GM23338 (cell line): ENCODE measurements around the gene ASCL2. TPM values are rescaled to one million over a fixed set of nuclear protein-coding genes. Genes with fewer than 3 reads are reported as not detected.
"Not testable (repeated sequence)": the region's sequence is repeated elsewhere in the genome, so short reads cannot be mapped to it uniquely, and the experiment has no call there.

Experiments
- ATAC-seq: fragments of 200-7000 bp; cut with Tn5 transposase; 3 replicates; pipeline ENCODE4 v1.9.1; 2020
- DNase-seq: peaks from one replicate; pipeline ENCODE4 v3.0.0-alpha.2; 2015; ENCODE audit warnings: low spot score
- H2AFZ ChIP-seq: fragments of 200-600 bp; sonication (generic); 2 replicates; pipeline ENCODE4 v1.8.0; 2016; ENCODE audit warnings: antibody characterized with exemption, mild to moderate bottlenecking, moderate library complexity
- H3F3A ChIP-seq: fragments of 200-600 bp; sonication (generic); replicated peaks from 2 replicates; pipeline ENCODE4 v1.8.0; 2017; ENCODE audit warnings: antibody characterized with exemption, mixed run types, low read depth
- H3K27ac ChIP-seq: fragments of 200-600 bp; sonication (generic); 2 replicates; pipeline ENCODE4 v1.6.1; 2016; ENCODE audit warnings: low read depth
- H3K27me3 ChIP-seq: fragments of 200-600 bp; sonication (generic); 2 replicates; pipeline ENCODE4 v1.8.0; 2016; ENCODE audit warnings: mild to moderate bottlenecking, mixed run types, moderate library complexity; ENCODE audit not compliant: insufficient read depth
- H3K36me3 ChIP-seq: fragments of 200-600 bp; sonication (generic); 2 replicates; pipeline ENCODE4 v1.8.0; 2016; ENCODE audit warnings: mild to moderate bottlenecking; ENCODE audit not compliant: insufficient read depth
- H3K4me1 ChIP-seq: fragments of 200-600 bp; sonication (generic); 2 replicates; pipeline ENCODE4 v1.8.0; 2016; ENCODE audit warnings: mild to moderate bottlenecking, moderate library complexity; ENCODE audit not compliant: insufficient read depth
- H3K4me2 ChIP-seq: fragments of 200-600 bp; sonication (generic); 2 replicates; pipeline ENCODE4 v1.7.1; 2017; ENCODE audit warnings: mixed run types
- H3K4me3 ChIP-seq: fragments of 200-600 bp; sonication (generic); 2 replicates; pipeline ENCODE4 v1.6.1; 2016; ENCODE audit warnings: mixed run types
- H3K79me2 ChIP-seq: fragments of 200-600 bp; sonication (generic); replicated peaks from 2 replicates; pipeline ENCODE4 v1.8.0; 2017; ENCODE audit warnings: mild to moderate bottlenecking; ENCODE audit not compliant: insufficient read depth
- H3K9me2 ChIP-seq: fragments of 200-600 bp; sonication (generic); 2 replicates; pipeline ENCODE4 v1.8.0; 2017; ENCODE audit not compliant: insufficient read depth
- H4K20me1 ChIP-seq: fragments of 200-600 bp; sonication (generic); replicated peaks from 2 replicates; pipeline ENCODE4 v1.8.0; 2017; ENCODE audit warnings: mild to moderate bottlenecking; ENCODE audit not compliant: insufficient read depth
- H3K27ac Mint-ChIP-seq: 2 replicates; pipeline ENCODE4 v1.8.0; 2020; ENCODE audit warnings: inconsistent platforms, mild to moderate bottlenecking, moderate library complexity, mixed read lengths
- H3K27me3 Mint-ChIP-seq: 3 replicates; pipeline ENCODE4 v1.8.0; 2022; ENCODE audit warnings: low read depth, mild to moderate bottlenecking, moderate library complexity, mixed read lengths, inconsistent platforms; ENCODE audit not compliant: insufficient read depth, poor library complexity
- H3K36me3 Mint-ChIP-seq: 3 replicates; pipeline ENCODE4 v1.8.0; 2021; ENCODE audit warnings: low read depth, mild to moderate bottlenecking, inconsistent platforms, moderate library complexity, mixed read lengths
- H3K4me1 Mint-ChIP-seq: 3 replicates; pipeline ENCODE4 v1.8.0; 2020; ENCODE audit warnings: mild to moderate bottlenecking, inconsistent platforms, mixed read lengths
- H3K4me3 Mint-ChIP-seq: 3 replicates; pipeline ENCODE4 v1.8.0; 2021; ENCODE audit warnings: moderate library complexity, mild to moderate bottlenecking, inconsistent platforms, mixed read lengths
- H3K9me3 Mint-ChIP-seq: 3 replicates; pipeline ENCODE4 v1.8.0; 2020; ENCODE audit warnings: moderate library complexity, mild to moderate bottlenecking, inconsistent platforms, mixed read lengths
- CREB1 ChIP-seq: fragments of 250-450 bp; sonication (Bioruptor Pico); IDR thresholded peaks from 2 replicates; pipeline ENCODE4 v1.5.0; 2020; ENCODE audit warnings: low read depth, mild to moderate bottlenecking, moderate library complexity
- CTCF ChIP-seq, 2 experiments: fragments of 200-600 bp in 1 of 2; sonication (generic) in 1 of 2; conservative IDR thresholded peaks; 2 replicates each; pipeline versions ENCODE4 v1.5.1 to v1.6.1; 2016 to 2017; ENCODE audit warnings: antibody characterized with exemption in 2 of 2, low read depth in 2 of 2, mild to moderate bottlenecking in 2 of 2, moderate library complexity in 1 of 2
- ETS1 ChIP-seq: IDR thresholded peaks from 2 replicates; pipeline ENCODE4 v1.6.1; 2016; ENCODE audit warnings: antibody characterized with exemption
- JUNB ChIP-seq: IDR thresholded peaks from one replicate; pipeline ENCODE4 v1.6.1; 2016; ENCODE audit warnings: antibody characterized with exemption; ENCODE audit not compliant: unreplicated experiment
- NANOG ChIP-seq: IDR thresholded peaks from 2 replicates; pipeline ENCODE4 v1.6.1; 2016; ENCODE audit warnings: antibody characterized with exemption, borderline replicate concordance
- REST ChIP-seq: IDR thresholded peaks from one replicate; pipeline ENCODE4 v1.6.1; 2018; ENCODE audit warnings: antibody characterized with exemption; ENCODE audit not compliant: unreplicated experiment
- ZNF114 ChIP-seq: fragments of 250-450 bp; sonication (Bioruptor Pico); IDR thresholded peaks from 2 replicates; pipeline ENCODE4 v1.5.0; 2020; ENCODE audit warnings: mild to moderate bottlenecking, moderate library complexity
- ZNF331 ChIP-seq: fragments of 250-450 bp; sonication (Bioruptor Pico); IDR thresholded peaks from 2 replicates; pipeline ENCODE4 v1.5.0; 2020; ENCODE audit warnings: low read depth, mild to moderate bottlenecking, moderate library complexity
- polyA plus RNA-seq: library from polyadenylated mRNA; unstranded; fragments of >200 nt; fragmentation: Nextera tagmentation; extraction: Ambion mirVana; gene quantifications from 2 replicates; pipeline ENCODE4 v1.2.1, GENCODE V29; 2016
- total RNA-seq: library from RNA; depleted of rRNA; stranded (reverse); fragments of >200 nt; shearing (Covaris generic); gene quantifications from 2 replicates; pipeline ENCODE4 v1.2.3, GENCODE V29; 2014

Gene ASCL2
- total and polyA plus RNA-seq, 2 experiments from 2014 or later = 0.57 to 1.6 TPM

DNA sequence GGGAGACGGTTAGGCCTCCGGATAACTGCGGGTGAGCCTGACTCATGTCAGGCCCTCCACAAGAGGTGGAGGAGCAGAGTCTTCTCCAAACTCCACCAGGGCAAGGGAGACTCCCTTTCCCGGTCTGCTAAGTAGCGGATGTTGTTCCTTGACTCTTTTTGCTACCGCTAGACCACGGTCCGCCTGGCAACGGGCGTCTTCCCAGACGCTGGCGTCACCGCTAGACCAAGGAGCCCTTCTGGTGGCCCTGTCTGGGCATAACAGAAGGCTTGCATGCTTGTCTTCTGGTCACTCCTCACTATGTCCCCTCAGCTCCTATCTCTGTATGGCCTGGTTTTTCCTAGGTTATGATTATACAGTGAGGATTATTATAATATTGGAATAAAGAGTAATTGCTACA, 16.0 kb upstream of the ASCL2 start:
- H3K4me3 ChIP-seq, H3K9me2 ChIP-seq, ATAC-seq, H3K4me3 Mint-ChIP-seq, DNase-seq, H4K20me1 ChIP-seq, H3K27me3 ChIP-seq, H3K27ac Mint-ChIP-seq, H3K36me3 ChIP-seq, H3K4me2 ChIP-seq, H3K4me1 Mint-ChIP-seq, H3K9me3 Mint-ChIP-seq, H3K79me2 ChIP-seq, H3K27ac ChIP-seq, H2AFZ ChIP-seq, H3K4me1 ChIP-seq, H3K36me3 Mint-ChIP-seq, H3F3A ChIP-seq: not testable (repeated sequence)
- H3K27me3 Mint-ChIP-seq = peaks cover 22% of the 10 kb centered on the region

GRCh38 chr11:2280208-2280607, 9.8 kb upstream of the ASCL2 start:
- Histone ChIP-seq H3K36me3 (no peaks in the 10 kb centered on the region), H3K4me2 (no peak overlapping the region), H3K4me3 (no peak overlapping the region), H3K9me2 (no peaks in the 10 kb centered on the region; the same call in 1 of the 2 replicates), H4K20me1 (no peaks in the 10 kb centered on the region), H2AFZ (no peak overlapping the region), H3F3A (no peaks in the 10 kb centered on the region), H3K79me2 (no peaks in the 10 kb centered on the region), H3K27ac (no peak overlapping the region), H3K4me1 (peaks cover 15% of the 10 kb centered on the region), H3K27me3 (no peaks in the 10 kb centered on the region)
- TF ChIP-seq REST (no peak), ZNF331 (no peak), NANOG (no peak), CTCF (conservative IDR thresholded peaks at IDR 0.05; ENCODE audit: low read depth in 2 of 2) (no peak), CREB1 (CRISPR knock-in tag) (no peak), ETS1 (no peak), ZNF114 (no peak), JUNB (no peak)
- Mint-ChIP-seq H3K27me3 (peaks cover 14% of the 10 kb centered on the region), H3K4me1 (peaks cover 13% of the 10 kb centered on the region), H3K9me3 (peaks cover 4% of the 10 kb centered on the region; the same call in 1 of the 3 replicates), H3K27ac (no peak overlapping the region), H3K4me3 (no peak overlapping the region), H3K36me3 (no peaks in the 10 kb centered on the region)
- DNase-seq (no peak), ATAC-seq (no peak)
